Stimulated activated CD4-positive, alpha-beta T cell treated with anti-CD3 and anti-CD28 coated beads, Interleukin-1b, Interleukin-23, amount 100 ng/mL, for 4 hours (primary cell): ENCODE measurements around the gene PDE4B.
"Not testable (repeated sequence)": the region's sequence is repeated elsewhere in the genome, so short reads cannot be mapped to it uniquely, and the experiment has no call there.

Experiments used
- DNase-seq, 2 donors: peaks; one replicate each; pipeline ENCODE4 v3.0.0-alpha.2; 2020; ENCODE audit warnings: low read depth in 2 of 2

The PDE4B gene

GRCh38 chr1:65994223-65994622 lies 201.5 kb downstream of the PDE4B start:
- DNase-seq = no peak

GRCh38 chr1:65995336-65995735 lies 202.6 kb downstream of the PDE4B start:
- DNase-seq = no peak

GRCh38 chr1:65995928-65996327 lies 203.2 kb downstream of the PDE4B start:
- no peak for DNase-seq

- DNase-seq = no peak
These were observed 205.0 kb downstream of the PDE4B start for GRCh38 chr1:65997693-65998092.

DNA sequence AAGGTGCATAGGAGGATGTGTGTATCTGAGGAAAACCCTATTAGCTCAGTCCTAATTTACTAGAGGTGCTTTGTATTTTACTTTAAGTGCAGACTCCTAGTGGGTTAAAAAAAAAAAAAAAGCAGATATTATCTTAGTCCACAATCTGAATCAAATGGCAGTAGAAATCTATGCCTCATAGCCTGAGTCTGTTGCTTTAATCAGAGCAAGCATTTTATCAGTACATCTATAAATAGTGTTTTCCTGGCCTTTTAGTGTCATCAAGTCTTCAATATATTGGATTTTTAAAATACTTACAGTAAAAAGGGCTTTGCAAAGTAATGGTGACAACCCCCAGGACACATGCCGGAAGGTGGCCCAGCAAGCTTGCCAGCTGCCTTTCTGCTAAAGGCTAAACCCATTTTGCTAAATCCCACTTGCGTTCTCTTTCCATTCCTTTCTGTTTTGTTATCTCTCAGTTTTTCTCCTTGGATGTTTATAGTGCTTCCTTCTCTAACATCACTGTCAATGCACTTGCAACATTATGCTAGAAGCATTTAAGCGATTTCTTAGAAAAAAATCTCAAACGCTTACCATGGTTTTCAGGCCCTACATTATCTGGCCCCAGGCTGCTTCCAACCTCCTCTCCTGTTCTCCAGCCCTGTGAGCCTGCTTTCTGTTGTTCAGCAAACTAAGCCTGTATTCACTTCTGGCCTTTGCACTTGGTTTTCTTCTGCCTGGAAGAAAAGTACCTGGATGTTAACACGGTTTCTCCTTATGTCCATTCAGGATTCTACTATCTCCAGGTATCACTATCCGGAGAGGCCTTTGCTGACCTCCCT lies 206.3 kb downstream of the PDE4B start:
- no peak for DNase-seq

GRCh38 chr1:66000033-66000637 lies 207.4 kb downstream of the PDE4B start:
- DNase-seq = no peak

DNA sequence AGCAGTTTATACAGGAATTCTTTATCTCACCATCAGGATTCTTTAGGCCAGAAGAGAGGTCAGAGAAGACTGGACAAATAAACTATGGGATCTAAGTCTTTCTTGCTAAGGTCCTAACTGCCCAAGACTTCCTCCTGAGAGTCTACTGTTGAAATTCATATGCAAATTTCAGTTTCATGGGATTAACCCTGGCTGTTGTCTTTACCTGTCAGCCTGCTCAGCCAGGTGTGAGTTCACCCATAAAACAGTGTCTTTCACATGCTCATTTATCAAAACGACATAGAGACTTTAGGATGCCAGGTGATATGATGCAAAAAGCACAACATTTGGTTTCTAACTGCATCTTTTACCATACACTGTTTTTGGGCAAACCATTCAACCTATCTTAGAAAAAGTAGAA lies 211.0 kb downstream of the PDE4B start:
- DNase-seq = no peak

DNA sequence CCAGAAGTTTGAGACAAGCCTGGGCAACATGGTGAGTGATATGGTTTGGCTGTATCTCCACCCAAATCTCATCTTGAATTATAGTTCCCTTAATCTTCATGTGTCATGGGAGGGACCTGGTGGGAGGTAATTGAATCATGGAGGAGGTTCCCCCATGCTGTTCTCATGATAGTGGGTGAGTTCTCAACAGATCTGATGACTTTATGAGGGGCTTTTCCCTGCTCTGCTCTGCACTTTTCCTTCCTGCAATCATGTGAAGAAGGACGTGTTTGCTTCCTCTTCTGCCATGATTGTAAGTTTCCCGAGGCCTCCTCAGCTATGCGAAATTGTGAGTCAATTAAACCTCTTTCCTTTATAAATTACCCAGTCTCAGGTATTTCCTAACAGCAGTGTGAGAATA lies 213.8 kb downstream of the PDE4B start:
- DNase-seq = not testable (repeated sequence)

DNA sequence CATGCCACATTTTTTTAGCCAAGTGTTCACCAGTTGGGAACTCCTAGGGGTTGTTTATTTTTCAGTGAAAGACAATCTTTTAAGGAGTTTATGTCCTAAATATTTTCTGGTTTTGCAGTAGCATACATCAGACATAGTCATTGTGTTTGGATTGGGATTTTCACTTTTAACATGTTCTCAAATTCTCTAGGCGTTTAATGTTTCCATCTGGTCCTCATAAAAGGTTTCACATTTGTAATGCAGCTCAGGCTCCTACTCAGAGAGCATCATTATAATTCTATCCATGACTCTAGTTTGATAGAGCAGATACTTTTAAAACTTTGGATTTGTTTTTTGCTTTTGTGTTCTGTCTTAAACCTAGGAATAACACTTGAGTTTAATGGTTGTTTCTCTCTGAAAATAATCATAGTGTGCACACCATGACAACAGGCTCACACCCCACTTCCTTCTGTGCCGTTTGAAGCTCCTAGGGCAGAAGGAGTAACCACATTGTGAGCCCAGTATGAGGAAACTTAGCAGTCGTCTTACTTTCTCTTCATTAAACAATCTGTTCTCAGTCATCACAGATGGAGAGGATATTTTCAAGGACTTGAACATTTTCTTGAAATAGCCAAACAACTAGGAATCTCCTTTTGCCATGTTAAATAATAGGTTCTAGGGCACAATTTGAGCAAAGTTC lies 219.6 kb downstream of the PDE4B start:
- DNase-seq = no peak

DNA sequence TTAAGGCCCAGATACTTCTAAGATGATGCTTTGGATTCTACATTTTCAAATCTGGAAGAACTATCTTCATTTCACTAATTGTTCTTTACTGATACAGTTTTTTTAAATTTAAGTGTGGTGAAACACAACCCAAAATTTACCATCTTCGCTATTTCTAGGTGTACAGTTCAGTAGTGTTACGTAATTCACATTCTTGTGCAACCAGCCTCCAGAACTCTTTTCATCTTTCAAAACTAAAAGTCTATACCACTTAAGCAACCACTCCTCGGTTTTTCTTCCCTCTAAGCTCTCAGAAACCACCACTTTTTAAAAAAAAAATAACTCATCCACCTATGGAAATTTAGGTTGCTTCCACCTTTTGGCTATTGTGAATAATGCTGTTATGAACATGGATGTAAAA lies 220.7 kb downstream of the PDE4B start:
- DNase-seq = no peak

- DNase-seq = no peak
These were observed 230.4 kb downstream of the PDE4B start for GRCh38 chr1:66022904-66023620.

- no peak for DNase-seq
These were observed 232.5 kb downstream of the PDE4B start for GRCh38 chr1:66025188-66025587.

GRCh38 chr1:66028035-66028434 lies 235.3 kb downstream of the PDE4B start:
- no peak for DNase-seq

DNA sequence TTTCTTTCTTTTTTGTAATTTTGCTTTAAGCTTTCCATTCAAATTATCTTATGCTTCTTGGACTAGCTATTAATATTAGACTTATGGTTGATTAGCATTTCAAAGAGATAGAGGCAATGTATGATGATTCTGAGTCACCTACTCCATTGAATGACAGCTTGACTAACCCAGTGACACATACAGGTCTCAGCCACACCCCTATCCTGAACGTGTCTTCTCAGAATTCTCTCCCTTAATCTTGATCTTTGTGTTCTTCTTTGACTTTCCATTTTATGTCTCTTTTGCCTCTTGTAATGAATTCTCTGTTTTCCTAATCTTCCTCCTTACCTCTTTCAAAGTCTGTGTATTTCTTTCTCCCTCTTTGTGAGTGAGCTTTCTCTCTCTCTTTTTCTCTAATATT lies 241.1 kb downstream of the PDE4B start:
- DNase-seq = no peak

- no peak for DNase-seq
These were observed 243.0 kb downstream of the PDE4B start for GRCh38 chr1:66035616-66036245.

DNA sequence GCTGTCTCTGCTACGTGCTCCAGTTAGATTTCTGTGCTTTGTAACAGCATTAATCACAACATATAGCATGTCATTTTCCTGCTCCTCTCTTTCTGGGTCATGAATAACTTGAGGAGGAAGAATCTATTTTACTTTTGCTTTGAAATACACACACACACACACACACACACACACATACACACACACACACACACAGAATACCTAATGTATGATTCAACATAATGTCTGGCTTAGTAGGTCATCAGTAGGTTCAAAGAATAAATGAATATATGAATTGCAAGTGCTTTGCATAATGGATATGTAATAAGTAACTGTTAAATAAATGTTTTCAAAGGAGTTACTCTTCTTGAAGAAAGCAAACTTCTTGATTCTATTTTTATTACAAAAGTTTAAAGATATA lies 249.0 kb downstream of the PDE4B start:
- DNase-seq = no peak

DNA sequence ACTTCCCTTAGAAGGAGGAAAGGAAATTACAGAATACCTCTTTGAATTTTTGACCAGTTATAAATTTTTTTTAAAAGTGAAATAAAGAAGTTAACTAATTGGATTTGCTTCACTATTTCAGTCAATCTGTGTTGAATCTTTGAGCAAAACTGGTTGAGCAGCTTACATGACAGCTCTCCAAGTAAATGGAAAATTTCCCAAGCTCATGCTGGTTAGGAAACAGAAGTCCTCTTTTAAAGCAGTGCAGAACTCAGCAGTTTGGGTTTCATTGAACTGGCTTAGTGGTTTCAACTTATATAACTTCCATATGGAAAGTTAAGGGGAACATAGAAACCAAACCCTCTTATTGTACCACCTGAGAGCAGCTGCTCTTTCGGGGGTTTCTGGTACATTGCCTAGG lies 250.5 kb downstream of the PDE4B start:
- DNase-seq = no peak

DNA sequence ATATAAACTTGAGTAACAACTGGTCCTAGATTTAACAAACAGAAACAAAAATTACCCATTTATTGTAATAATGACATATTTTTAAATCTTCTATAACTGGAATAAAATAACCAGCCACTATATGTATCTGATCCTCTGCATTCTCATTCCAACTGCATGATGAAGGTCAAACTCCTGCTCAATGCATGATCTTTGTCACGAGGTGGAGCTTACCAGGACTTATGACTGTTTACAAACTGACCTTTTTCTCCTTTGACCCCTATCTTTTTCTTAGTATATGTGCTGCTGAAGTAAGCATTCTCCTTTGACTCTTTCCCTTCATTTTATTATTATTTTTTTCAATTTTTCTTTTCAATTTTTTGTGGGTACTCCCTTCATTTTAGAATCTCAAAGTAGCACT lies 252.2 kb downstream of the PDE4B start:
- no peak for DNase-seq

DNA sequence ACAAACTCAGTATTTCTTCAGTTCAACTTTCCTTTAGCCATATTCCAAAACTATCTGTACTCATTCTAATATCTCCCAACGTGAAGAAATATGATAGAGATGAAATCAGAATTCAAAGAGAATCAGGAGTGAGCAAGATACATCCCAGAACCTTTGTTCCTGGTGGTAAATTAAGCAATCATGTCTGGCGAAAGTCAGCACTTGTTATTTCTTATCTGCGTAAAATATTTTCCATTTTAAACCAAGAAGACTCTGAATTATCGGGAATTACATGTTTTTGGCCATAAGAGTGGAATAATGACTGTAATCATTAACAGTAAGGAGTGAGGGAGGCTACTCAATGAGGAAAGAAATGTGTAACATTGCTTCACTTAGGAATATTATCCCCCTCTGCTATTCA lies 253.7 kb downstream of the PDE4B start:
- no peak for DNase-seq

- DNase-seq = no peak
These were observed 255.3 kb downstream of the PDE4B start for GRCh38 chr1:66048011-66048410.

DNA sequence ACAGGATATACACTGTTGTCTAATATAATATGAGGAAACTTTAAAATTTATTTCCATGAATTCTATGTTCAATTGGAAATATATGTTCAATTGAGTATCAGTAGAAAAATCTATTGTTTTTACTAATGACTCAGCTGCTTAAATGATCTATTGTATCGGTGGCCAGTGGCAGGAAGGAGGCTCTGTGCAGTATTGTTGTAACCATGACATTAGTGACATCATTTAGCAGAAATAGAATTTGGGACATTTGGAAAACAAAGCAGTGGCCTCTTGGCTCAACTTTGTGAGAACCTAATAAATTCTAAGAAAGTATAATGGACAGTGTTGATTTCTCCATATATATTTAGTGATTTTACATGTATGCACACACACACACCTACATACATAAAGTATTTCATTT lies 257.4 kb downstream of the PDE4B start:
- DNase-seq = no peak

DNA sequence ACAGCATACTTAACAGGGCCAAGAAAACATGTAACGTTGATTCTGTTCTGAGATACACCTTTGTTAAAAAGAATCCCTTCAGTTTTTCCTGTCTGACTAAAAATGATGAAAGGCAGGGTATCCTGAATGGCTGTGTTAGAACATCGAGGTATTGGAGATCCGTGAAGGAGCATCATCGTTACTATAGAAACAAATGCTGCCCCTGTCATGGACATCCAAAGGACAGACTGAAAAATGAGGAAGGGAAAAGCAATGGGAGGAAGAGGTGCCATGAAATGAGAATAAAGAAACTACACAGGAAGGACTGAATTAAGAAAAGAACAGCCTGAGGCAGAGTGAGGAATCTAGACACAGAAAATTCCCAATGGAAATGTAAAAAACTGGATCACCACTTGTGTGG lies 257.9 kb downstream of the PDE4B start:
- no peak for DNase-seq
